NCI-H2227 (cell line): ENCODE data around the gene IL27RA.

Experiments used
- DNase-seq: peaks from one replicate; lab custom pipeline; 2025; ENCODE audit not compliant: unreplicated experiment; lab: John Stamatoyannopoulos, UW

The IL27RA gene

DNA sequence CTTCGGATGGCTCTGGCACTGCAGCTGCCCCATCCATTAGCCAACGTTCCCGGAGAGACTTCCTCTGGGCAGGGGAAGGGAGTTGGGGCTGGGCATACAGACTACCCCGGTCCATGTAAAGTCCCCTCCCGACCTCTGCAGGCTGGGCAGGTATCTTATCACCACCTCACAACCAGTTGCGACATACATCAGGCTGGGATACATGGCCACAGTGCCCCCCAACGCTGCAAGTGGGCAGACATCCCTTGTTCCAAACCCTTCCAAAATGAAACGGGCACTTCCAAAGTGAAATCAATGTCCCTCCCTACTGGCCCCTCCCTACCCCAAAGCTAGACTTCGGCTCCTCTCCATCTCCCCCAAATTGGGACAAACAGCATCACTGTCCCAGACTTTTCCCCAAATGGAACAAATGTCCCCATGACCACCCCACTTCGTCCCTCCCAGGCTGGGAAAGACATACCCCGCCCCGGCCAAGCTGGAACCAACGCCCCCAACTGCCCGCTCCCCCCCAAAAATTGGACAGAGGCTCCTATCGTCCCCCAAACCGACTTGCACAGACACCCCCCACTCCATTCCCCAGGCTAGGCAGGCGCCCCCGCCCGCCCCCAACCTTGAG, 25.3 kb downstream of the IL27RA start:
- no peak for DNase-seq

- no peak for DNase-seq
These were observed 26.9 kb downstream of the IL27RA start for GRCh38 chr19:14058182-14059092.

GRCh38 chr19:14059093-14059480, 27.5 kb downstream of the IL27RA start:
- no peak for DNase-seq

DNA sequence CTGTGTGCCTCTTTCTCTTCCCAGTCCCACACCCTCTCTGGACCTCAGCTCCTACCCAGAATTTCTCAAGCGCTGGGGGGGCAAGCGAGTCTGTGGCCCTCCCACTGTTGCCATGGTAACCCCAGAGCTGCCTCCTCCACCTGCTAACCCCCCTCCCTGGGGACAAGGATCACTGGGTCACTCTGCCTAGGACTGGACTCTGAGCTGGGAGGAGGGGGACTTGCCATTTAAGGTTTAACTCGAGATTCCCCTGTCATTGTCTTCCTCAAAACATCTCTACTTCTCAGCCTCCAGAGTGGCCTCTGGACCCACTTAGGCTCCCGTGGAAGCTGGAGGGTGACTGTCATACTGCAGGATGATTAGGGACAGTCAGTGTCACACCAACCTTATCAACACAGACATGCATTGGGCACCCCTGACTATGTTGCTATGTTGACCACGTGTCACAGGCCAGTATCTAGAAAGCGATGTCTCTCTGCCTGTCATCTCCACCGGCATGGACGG, 28.1 kb downstream of the IL27RA start:
- no peak for DNase-seq

GRCh38 chr19:14061081-14061749, 29.7 kb downstream of the IL27RA start:
- DNase-seq: no peak

GRCh38 chr19:14061751-14062557, 30.4 kb downstream of the IL27RA start, which contains the start of gene PALM3:
PALM3 (minus strand) TSS chr19:14062076; CDS start chr19:14061980, 96 bp downstream.
- no peak for DNase-seq

DNA sequence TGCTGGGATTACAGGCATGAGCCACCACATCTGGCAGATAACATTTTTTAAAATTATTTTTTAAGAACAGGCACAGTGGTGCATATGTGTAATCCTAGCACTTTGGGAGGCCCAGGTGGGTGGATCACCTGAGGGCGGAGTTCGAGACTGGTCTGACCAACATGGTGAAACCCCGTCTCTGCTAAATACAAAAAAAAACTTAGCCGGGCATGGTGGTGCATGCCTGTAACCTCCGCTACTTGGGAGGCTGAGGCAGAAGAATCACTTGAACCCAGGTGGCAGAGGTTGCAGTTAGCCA, 30.9 kb downstream of the IL27RA start:
- no peak for DNase-seq

GRCh38 chr19:14063105-14063504, 31.5 kb downstream of the IL27RA start:
- DNase-seq: no peak

- DNase-seq: no peak
These were observed 34.6 kb downstream of the IL27RA start for GRCh38 chr19:14066134-14066533.

- DNase-seq: no peak
These were observed 38.9 kb downstream of the IL27RA start for GRCh38 chr19:14070268-14071050.

GRCh38 chr19:14072535-14073260, 41.1 kb downstream of the IL27RA start, which contains the start of gene MISP3:
MISP3 (plus strand) TSS chr19:14072786; CDS start chr19:14073310, 524 bp downstream.
- DNase-seq: peak; percentile 50

GRCh38 chr19:14073261-14073924, 41.8 kb downstream of the IL27RA start:
- peak; percentile 86 for DNase-seq

DNA sequence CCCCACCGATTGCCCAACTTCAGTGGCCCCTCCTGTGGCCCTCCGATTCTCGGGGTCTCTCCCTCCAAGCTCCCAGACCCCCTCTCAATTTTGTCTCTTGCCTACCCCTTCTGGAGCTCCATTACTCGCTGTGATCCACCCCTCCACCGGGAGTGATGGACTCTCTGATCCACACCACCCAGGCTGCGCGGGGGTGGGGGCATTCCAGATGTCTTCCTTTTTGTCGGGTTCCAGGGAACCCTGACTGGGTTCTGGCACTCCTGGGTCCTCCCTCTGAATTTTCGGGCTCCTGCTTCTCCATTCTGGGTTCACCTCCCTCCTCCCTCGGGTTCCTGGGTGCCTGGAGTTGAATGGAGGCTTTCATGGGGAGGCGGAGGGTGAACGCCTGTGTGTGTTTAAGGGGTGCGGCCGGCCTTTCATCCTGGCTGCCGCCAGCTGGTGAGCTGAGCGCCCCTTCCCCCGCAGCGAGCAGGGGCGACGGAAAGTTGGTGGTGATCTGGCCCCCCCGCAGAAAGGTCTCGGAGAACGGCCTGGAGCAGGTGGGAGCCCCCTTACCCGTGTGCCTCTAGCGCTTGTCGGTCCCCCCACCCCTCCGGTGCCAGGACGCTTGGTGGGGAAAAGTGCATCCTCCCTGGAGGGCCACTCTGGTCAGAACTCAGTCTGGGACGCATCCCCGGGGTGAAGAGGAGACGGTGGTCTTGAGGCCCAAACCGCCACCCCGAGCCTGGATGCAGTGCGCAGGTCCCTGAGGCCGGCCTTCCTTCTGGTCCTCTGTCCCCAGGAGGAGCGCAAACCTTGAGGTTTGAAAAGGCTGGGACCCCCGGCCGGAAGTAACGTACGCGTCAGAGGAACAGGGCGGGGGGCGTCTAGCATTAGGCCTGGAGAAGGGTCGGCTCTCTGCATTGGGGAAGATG, 42.6 kb downstream of the IL27RA start:
- peak; percentile 35 for DNase-seq

DNA sequence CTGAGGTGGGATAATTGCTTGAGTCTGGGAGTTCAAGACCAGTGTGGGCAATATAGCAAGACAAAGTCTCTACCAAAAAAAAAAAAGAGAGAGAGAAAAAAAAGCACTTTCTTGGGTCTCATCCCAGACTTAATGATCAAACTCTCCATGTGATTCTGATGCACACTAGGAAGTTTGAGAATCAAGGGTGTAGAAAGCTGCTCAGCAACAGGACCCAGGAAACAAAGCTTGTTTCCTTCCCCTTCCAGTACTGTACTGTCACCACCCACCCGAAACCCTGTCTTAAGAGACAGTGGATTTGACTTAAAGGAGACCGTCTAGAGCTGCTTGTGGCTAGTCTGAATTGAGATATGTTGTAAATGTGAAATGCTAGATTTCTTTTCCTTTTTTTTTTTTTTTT, 46.8 kb downstream of the IL27RA start:
- no peak for DNase-seq

- peak; percentile 98 for DNase-seq
These were observed 49.6 kb downstream of the IL27RA start for GRCh38 chr19:14080887-14081796.

GRCh38 chr19:14081797-14082674, 50.5 kb downstream of the IL27RA start:
- DNase-seq: peak; percentile 29
